MCF 10A (cell line): ENCODE results near the gene ADAMTS5. TPM values are rescaled to one million over a fixed set of nuclear protein-coding genes. Genes with fewer than 3 reads are reported as not detected.

Experiments used
- BruUV-seq: library from RNA; stranded (reverse); fragments of 400-500 nt; replicated peaks from 2 replicates; lab custom pipeline; 2021; lab: Mats Ljungman, UMichigan
- CTCF ChIA-PET: fragments of 300-600 bp; sonication (Branson Sonifier 250); formaldehyde crosslinking; extraction: SDS; loops from one replicate; lab custom pipeline; 2021; ENCODE audit warnings: antibody characterized with exemption, inconsistent platforms; lab: Yijun Ruan, JAX
- POLR2A ChIA-PET: fragments of 300-600, 350-650 bp; sonication (Branson Sonifier 250); formaldehyde crosslinking; extraction: SDS; loops from one replicate; lab custom pipeline; 2020; ENCODE audit warnings: antibody characterized with exemption, inconsistent platforms; lab: Yijun Ruan, JAX
- DNase-seq: peaks from one replicate; pipeline ENCODE4 v3.0.0-alpha.2; 2018; ENCODE audit not compliant: unreplicated experiment
- H3K27ac Mint-ChIP-seq: one replicate; pipeline ENCODE4 v1.8.0; 2022; ENCODE audit warnings: mild to moderate bottlenecking, low read depth, mixed read lengths; ENCODE audit not compliant: unreplicated experiment
- H3K27me3 Mint-ChIP-seq: one replicate; pipeline ENCODE4 v1.8.0; 2022; ENCODE audit warnings: mixed read lengths; ENCODE audit not compliant: insufficient read depth, unreplicated experiment
- H3K36me3 Mint-ChIP-seq: one replicate; pipeline ENCODE4 v1.8.0; 2022; ENCODE audit warnings: mild to moderate bottlenecking, moderate library complexity, mixed read lengths; ENCODE audit not compliant: insufficient read depth, unreplicated experiment
- H3K4me1 Mint-ChIP-seq: one replicate; pipeline ENCODE4 v1.8.0; 2022; ENCODE audit warnings: mixed read lengths; ENCODE audit not compliant: insufficient read depth, unreplicated experiment
- H3K4me3 Mint-ChIP-seq: one replicate; pipeline ENCODE4 v1.8.0; 2022; ENCODE audit warnings: mild to moderate bottlenecking, moderate library complexity, mixed read lengths; ENCODE audit not compliant: unreplicated experiment
- H3K9me3 Mint-ChIP-seq: one replicate; pipeline ENCODE4 v1.8.0; 2022; ENCODE audit warnings: mixed read lengths; ENCODE audit not compliant: unreplicated experiment
- CTCF ChIP-seq: fragments of 200-600 bp; IDR thresholded peaks from one replicate; pipeline ENCODE4 v1.8.0; 2022; ENCODE audit warnings: antibody characterized with exemption, mild to moderate bottlenecking; ENCODE audit not compliant: unreplicated experiment
- intact Hi-C: fragments of 100-400 bp; cut with micrococcal nuclease; formaldehyde crosslinking; loops from 2 replicates; pipeline ENCODE4 v1.14.1; 2022
- total RNA-seq: library from RNA; stranded (reverse); gene quantifications from 2 replicates; pipeline ENCODE4 v1.2.3, GENCODE V29; 2022

ADAMTS5 gene
- total RNA-seq, 1 experiment from 2014 or later = not detected

GRCh38 chr21:26887251-26887650 lies 79.6 kb downstream of the ADAMTS5 start:
- no TSS peak for BruUV-seq
- intact Hi-C loops = no loop called here
- no peak for TF ChIP-seq CTCF
- DNase-seq = no peak
- H3K27me3 Mint-ChIP-seq = no peaks in the 10 kb centered on the region
- H3K27ac Mint-ChIP-seq = no peak overlapping the region
- POLR2A ChIA-PET = no interaction called here
- H3K36me3 Mint-ChIP-seq = no peaks in the 10 kb centered on the region
- H3K4me3 Mint-ChIP-seq = no peak overlapping the region
- CTCF ChIA-PET = interaction anchor here (0.6 to 3.0 kb wide), 4 partner anchors 45 to 1165 kb away, joined by 3 to 15 read pairs (median 4); no protein-coding TSS in a partner anchor
- H3K4me1 Mint-ChIP-seq = no peaks in the 10 kb centered on the region
- no peaks in the 10 kb centered on the region for H3K9me3 Mint-ChIP-seq

- H3K36me3 Mint-ChIP-seq = peaks cover 4% of the 10 kb centered on the region
Observed at GRCh38 chr21:26884436-26884835, 82.5 kb downstream of the ADAMTS5 start.

GRCh38 chr21:26883768-26884167 lies 83.1 kb downstream of the ADAMTS5 start:
- no peaks in the 10 kb centered on the region for H3K27me3 Mint-ChIP-seq
- H3K4me3 Mint-ChIP-seq = no peak overlapping the region
- no TSS peak for BruUV-seq
- TF ChIP-seq CTCF = no peak
- POLR2A ChIA-PET = interaction anchor here (0.7 kb wide), 1 partner anchor 59 kb away, joined by 3 read pairs; no protein-coding TSS in a partner anchor
- no peaks in the 10 kb centered on the region for H3K9me3 Mint-ChIP-seq
- no peaks in the 10 kb centered on the region for H3K4me1 Mint-ChIP-seq
- CTCF ChIA-PET = interaction anchor here (0.6 to 3.8 kb wide), 2 partner anchors 109 to 682 kb away, joined by 3 to 26 read pairs; no protein-coding TSS in a partner anchor
- intact Hi-C loops = no loop called here
- no peak for DNase-seq
- H3K36me3 Mint-ChIP-seq = peaks cover 5% of the 10 kb centered on the region
- H3K27ac Mint-ChIP-seq = no peak overlapping the region

More at GRCh38 chr21:26884436-26884835, 82.5 kb downstream of the ADAMTS5 start:
- BruUV-seq = no TSS peak
- Mint-ChIP-seq H3K27me3 (no peaks in the 10 kb centered on the region), H3K9me3 (no peaks in the 10 kb centered on the region), H3K27ac (no peak overlapping the region), H3K4me3 (no peak overlapping the region), H3K4me1 (no peaks in the 10 kb centered on the region)
- intact Hi-C loops = no loop called here
- CTCF ChIA-PET = interaction anchor here (0.5 to 3.0 kb wide), 4 partner anchors 52 to 1936 kb away, joined by 3 to 15 read pairs (median 3); no protein-coding TSS in a partner anchor
- no peak for TF ChIP-seq CTCF
- POLR2A ChIA-PET = no interaction called here
- DNase-seq = no peak

GRCh38 chr21:26881504-26882228 lies 85.2 kb downstream of the ADAMTS5 start:
- peak; percentile 26 for DNase-seq
- intact Hi-C loops = loop anchor here (2.0 kb wide), 2 partner anchors 595 to 683 kb away; no protein-coding TSS in a partner anchor
- CTCF ChIA-PET = interaction anchor here (0.6 to 3.8 kb wide), 6 partner anchors 23 to 1863 kb away, joined by 3 to 26 read pairs (median 3); no protein-coding TSS in a partner anchor
- Mint-ChIP-seq H3K36me3 (peaks cover 5% of the 10 kb centered on the region), H3K4me3 (no peak overlapping the region), H3K27me3 (no peaks in the 10 kb centered on the region), H3K27ac (no peak overlapping the region), H3K9me3 (no peaks in the 10 kb centered on the region), H3K4me1 (no peaks in the 10 kb centered on the region)
- BruUV-seq = no TSS peak
- peak; percentile 30 for TF ChIP-seq CTCF
- POLR2A ChIA-PET = interaction anchor here (0.7 to 1.3 kb wide), 2 partner anchors 14 to 30 kb away, joined by 3 read pairs; no protein-coding TSS in a partner anchor
